Right cardiac atrium (tissue), 5 donors: ENCODE data around the gene PTPN11. TPM values are rescaled to one million over a fixed set of nuclear protein-coding genes. Genes with fewer than 3 reads are reported as not detected.
A peak's percentile ranks its signal among the peaks of the same experiment; 100 is the strongest.
"Not testable (repeated sequence)": the region's sequence is repeated elsewhere in the genome, so short reads cannot be mapped to it uniquely, and the experiment has no call there.

Experiments
- ATAC-seq, 2 donors: fragments of 200-7000 bp; cut with Tn5 transposase; one replicate each; pipeline versions ENCODE4 v1.8.0 to v1.9.1; 2020; ENCODE audit warnings: moderate library complexity in 2 of 2, mild to moderate bottlenecking in 1 of 2
- DNase-seq, 3 donors: peaks; one replicate each; pipeline ENCODE4 v3.0.0-alpha.2; 2020
- H3K27ac ChIP-seq: one replicate; pipeline ENCODE4 v1.5.1; 2013; ENCODE audit warnings: mild to moderate bottlenecking, low read length, control low read depth, moderate library complexity
- H3K27me3 ChIP-seq: one replicate; pipeline ENCODE4 v1.6.1; 2013; ENCODE audit not compliant: control insufficient read depth, insufficient read depth
- H3K4me1 ChIP-seq: one replicate; pipeline ENCODE4 v1.6.1; 2013; ENCODE audit warnings: low read length; ENCODE audit not compliant: control insufficient read depth, insufficient read depth
- H3K4me3 ChIP-seq: one replicate; pipeline ENCODE4 v1.5.1; 2013; ENCODE audit warnings: low read length, control low read depth
- H3K9me3 ChIP-seq: one replicate; pipeline ENCODE4 v1.6.1; 2013; ENCODE audit warnings: low read length; ENCODE audit not compliant: control insufficient read depth
- WGBS: extraction: QIAGEN DNeasy Blood & Tissue Kit; methylation state at CpG from one replicate; pipeline ENCODE4 v1.1.7; 2013; 5-methylcytosine and 5-hydroxymethylcytosine counted together
- intact Hi-C, 4 donors: fragments of 100-400 bp; cut with DNase I; formaldehyde crosslinking; loops; one replicate each; pipeline versions ENCODE4 v1.11.0 to v1.14.0; 2022 to 2023
- polyA plus RNA-seq: library from polyadenylated mRNA; stranded (reverse); fragments of 200-250 nt; gene quantifications from one replicate; pipeline ENCODE4 v1.2.3, GENCODE V29; 2013
- total RNA-seq, 4 donors: library from RNA; stranded (reverse); fragmentation: NEBNext Ultra II Directional; extraction: Animal tissue kit (Norgen Biotek cat#: 25700); gene quantifications; one replicate each; pipeline ENCODE4 v1.2.1, GENCODE V29; 2021
- donor health status: healthy with polysubstance abuse.
- donor health status: DM: no; HTN: yes; CAD: no.
- donor health status: DM: no; HTN: no; CAD: no.
- donor health status: DM: no; HTN: yes; CAD: no; lungs with severe emphysema.
- donor health status: DM: yes; HTN: yes; CAD: no.

Gene PTPN11
- total and polyA plus RNA-seq, 5 donors = 31.2 to 120 (median 98.2) TPM

DNA sequence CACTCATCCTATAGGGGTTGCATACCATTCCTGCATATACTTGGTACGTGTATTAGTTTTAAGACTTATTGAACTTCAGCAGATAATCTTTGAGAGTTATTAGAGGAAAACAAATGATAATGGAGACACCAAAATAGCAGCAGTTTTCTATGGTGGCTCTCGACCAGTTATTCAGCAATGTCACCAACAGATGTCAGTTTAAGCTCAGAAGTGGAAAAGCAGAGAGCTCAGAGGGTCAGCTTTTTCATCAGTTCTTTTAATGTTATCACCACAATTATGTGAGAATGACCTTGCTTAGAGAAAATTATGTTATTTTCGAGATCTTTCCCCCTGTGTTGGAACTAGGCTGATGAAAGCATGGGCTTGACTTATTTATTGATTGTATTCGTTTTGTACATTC lies 32.0 kb downstream of the PTPN11 start:
- Histone ChIP-seq H3K4me1 (no peaks in the 10 kb centered on the region), H3K4me3 (no peak overlapping the region), H3K27me3 (no peaks in the 10 kb centered on the region), H3K9me3 (no peaks in the 10 kb centered on the region), H3K27ac (no peak overlapping the region)
- 77% methylated on average over 4 of the region's 4 CpGs for WGBS
- ATAC-seq (no peak), DNase-seq (no peak)
- intact Hi-C loops = no loop called here

DNA sequence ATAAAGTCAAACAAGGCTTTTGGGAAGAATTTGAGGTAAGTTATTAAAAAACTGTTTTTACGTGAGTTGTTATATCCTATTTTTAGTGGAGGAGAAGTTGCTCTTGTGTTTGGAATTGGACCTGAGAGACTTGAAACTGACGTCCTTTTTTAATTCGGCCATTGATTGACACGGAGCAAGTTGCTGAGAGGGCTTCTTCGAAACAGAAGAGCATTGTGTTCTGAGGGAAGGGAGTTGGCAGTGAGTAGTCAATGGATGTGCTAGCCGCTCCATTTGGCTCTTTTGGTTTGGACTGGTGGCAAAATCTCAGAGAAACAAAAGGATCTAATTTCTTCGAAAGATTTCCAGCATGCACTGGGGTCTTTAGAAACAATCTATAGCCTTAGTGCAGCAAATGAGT lies 37.3 kb downstream of the PTPN11 start:
- H3K27me3 ChIP-seq = no peaks in the 10 kb centered on the region
- no peak overlapping the region for H3K27ac ChIP-seq
- ATAC-seq (no peak), DNase-seq (no peak)
- no peaks in the 10 kb centered on the region for H3K9me3 ChIP-seq
- no peak overlapping the region for H3K4me3 ChIP-seq
- H3K4me1 ChIP-seq = no peaks in the 10 kb centered on the region
- intact Hi-C loops = no loop called here
- 89% methylated on average over 7 of the region's 7 CpGs for WGBS

DNA sequence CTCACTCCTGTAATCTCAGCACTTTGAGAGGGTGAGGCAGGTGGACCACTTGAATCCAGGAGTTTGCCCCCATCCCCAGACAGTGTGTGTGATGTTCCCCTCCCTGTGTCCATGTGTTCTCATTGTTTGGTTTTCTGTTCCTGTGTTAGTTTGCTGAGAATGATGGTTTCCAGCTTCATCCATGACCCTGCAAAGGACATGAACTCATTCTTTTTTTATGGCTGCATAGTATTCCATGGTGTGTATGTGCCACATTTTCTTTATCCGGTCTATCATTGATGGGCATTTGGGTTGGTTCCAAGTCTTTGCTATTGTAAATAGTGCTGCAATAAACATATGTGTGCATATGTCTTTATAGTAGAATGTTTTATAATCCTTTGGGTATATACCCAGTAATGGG lies 38.4 kb downstream of the PTPN11 start:
- intact Hi-C loops, H3K9me3 ChIP-seq, ATAC-seq, DNase-seq, H3K27me3 ChIP-seq, H3K4me3 ChIP-seq, H3K27ac ChIP-seq, H3K4me1 ChIP-seq: not testable (repeated sequence)
- 96% methylated on average over 1 of the region's 1 CpG for WGBS

GRCh38 chr12:112458330-112458729 lies 39.6 kb downstream of the PTPN11 start:
- 96% methylated on average over 4 of the region's 4 CpGs for WGBS
- DNase-seq (no peak), ATAC-seq (no peak)
- Histone ChIP-seq H3K27ac (no peak overlapping the region), H3K9me3 (no peaks in the 10 kb centered on the region), H3K4me1 (no peaks in the 10 kb centered on the region), H3K4me3 (no peak overlapping the region), H3K27me3 (no peaks in the 10 kb centered on the region)
- intact Hi-C loops = no loop called here

DNA sequence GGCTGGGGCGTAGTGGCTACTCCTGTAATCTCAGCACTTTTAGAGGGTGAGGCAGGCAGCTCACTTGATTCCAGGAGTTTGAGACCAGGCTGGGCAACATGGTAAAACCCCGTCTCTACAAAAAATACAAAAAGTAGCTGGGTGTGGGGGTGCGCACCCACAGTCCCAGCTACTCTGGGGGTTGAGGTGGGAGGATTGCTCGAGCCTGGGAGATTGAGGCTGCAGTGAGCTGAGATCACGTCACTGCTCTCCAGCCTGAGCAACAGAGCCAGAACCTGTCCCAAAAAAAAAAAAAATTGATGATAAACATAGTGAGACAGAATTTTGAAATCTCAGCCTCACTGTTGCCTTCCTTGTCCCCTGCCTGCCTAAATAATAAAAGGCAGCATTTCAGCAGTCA lies 40.0 kb downstream of the PTPN11 start:
- Histone ChIP-seq H3K27me3 (no peaks in the 10 kb centered on the region), H3K9me3 (no peaks in the 10 kb centered on the region), H3K4me1 (no peaks in the 10 kb centered on the region), H3K4me3 (no peak overlapping the region), H3K27ac (no peak overlapping the region)
- ATAC-seq (no peak), DNase-seq (no peak)
- WGBS = 94% methylated on average over 5 of the region's 5 CpGs
- intact Hi-C loops = no loop called here

DNA sequence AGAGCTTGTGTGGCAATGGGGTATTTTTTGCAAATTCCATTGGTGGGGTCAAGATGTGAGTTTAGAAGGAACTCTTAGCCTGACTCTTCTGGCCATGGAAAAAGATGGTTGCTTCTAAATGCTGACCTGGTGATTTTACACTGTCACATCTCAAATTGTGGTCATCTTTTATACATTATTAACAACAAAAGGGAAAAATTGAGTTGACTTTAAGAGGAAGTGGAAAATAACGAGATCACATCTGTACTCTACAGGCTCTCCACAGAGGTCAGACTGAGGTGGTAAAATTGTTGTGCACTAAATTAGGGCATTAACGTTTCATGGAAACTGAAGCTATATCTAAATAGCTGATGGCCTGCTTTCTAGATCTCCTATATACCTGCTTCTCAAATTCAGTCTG lies 44.7 kb downstream of the PTPN11 start:
- no peak overlapping the region for H3K4me3 ChIP-seq
- intact Hi-C loops = no loop called here
- no peak for ATAC-seq
- 59% methylated on average over 2 of the region's 2 CpGs for WGBS
- H3K27ac ChIP-seq = no peak overlapping the region
- H3K27me3 ChIP-seq = no peaks in the 10 kb centered on the region
- H3K4me1 ChIP-seq = no peaks in the 10 kb centered on the region
- no peak for DNase-seq
- no peaks in the 10 kb centered on the region for H3K9me3 ChIP-seq

GRCh38 chr12:112464605-112465004 lies 45.9 kb downstream of the PTPN11 start:
- H3K9me3 ChIP-seq = no peaks in the 10 kb centered on the region
- no peaks in the 10 kb centered on the region for H3K27me3 ChIP-seq
- intact Hi-C loops = no loop called here
- no peak overlapping the region for H3K4me3 ChIP-seq
- ATAC-seq (no peak), DNase-seq (no peak)
- H3K4me1 ChIP-seq = no peaks in the 10 kb centered on the region
- no peak overlapping the region for H3K27ac ChIP-seq

- Histone ChIP-seq H3K27me3 (no peaks in the 10 kb centered on the region), H3K9me3 (no peaks in the 10 kb centered on the region), H3K4me3 (no peak overlapping the region), H3K4me1 (no peaks in the 10 kb centered on the region), H3K27ac (no peak overlapping the region)
- intact Hi-C loops = no loop called here
- ATAC-seq (peak in 1 of 2 donors; percentile 9), DNase-seq (no peak)
These were observed 47.3 kb downstream of the PTPN11 start for GRCh38 chr12:112466011-112466422.

DNA sequence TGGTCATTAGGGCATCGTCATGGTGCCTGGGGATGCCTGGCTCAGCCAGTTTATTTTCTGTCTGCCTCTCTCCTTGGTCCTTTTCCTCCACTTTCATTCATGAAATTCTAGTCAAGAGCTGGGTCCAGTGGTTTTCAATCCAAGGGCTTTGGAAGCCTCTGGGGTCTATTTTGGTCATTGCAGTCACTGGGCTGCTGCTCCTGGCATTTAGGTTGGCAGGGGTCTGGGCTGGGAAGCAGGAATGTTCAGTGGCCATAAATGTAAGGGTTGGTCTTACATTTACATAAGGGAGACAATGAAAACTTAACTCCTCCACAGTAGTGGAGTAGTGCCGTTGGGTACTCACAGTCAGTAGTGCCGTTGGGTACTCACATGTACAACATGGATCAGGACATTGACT lies 48.1 kb downstream of the PTPN11 start:
- no peak overlapping the region for H3K4me3 ChIP-seq
- 95% methylated on average over 3 of the region's 3 CpGs for WGBS
- H3K27me3 ChIP-seq = no peaks in the 10 kb centered on the region
- intact Hi-C loops = no loop called here
- peak overlapping the region; percentile 17 for H3K27ac ChIP-seq
- no peaks in the 10 kb centered on the region for H3K9me3 ChIP-seq
- no peak for ATAC-seq
- no peaks in the 10 kb centered on the region for H3K4me1 ChIP-seq
- no peak for DNase-seq

DNA sequence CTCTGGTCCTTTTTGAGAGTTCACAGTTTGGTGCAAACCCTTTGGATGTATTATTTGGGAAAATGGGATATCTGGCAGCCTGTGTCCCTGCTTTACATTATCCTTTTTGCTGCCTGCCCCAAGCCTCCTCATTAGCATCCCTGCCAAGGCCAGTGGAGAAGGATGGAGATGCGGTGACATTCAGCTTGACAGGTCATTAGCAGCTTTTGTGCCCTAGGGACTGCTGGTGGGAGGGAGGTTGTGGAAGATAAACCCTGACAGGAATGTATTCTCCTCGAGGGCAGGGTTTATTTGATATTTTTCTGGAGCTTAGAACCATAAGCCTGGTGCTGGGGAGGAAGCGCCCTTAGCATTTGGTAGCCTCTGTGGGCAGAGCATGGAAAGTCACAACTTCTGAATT lies 49.3 kb downstream of the PTPN11 start:
- intact Hi-C loops = no loop called here
- no peak overlapping the region for H3K4me3 ChIP-seq
- no peaks in the 10 kb centered on the region for H3K9me3 ChIP-seq
- H3K27ac ChIP-seq = no peak overlapping the region
- 73% methylated on average over 3 of the region's 3 CpGs for WGBS
- no peaks in the 10 kb centered on the region for H3K27me3 ChIP-seq
- H3K4me1 ChIP-seq = no peaks in the 10 kb centered on the region
- DNase-seq = no peak
- no peak for ATAC-seq

DNA sequence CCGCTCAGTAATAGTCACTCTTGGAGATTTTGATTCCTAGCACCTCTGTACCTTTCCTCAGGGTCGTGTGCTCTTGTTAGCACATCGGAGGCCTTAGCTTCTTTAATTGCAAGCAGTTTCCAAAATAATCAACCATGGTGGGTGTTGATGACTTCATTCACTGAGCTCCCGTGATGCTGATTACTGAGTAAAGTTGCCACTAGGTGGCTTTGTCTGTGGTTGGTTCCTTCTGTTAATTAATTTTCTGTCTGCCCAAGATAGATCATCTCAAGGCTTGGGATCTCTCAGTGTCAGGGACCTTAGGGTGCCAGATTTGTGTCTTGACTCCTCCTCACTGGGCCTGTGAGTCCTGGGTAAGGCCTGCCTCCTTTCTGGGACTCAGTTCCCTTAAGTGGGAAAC lies 54.3 kb downstream of the PTPN11 start:
- no peak for DNase-seq
- 80% methylated on average over 4 of the region's 4 CpGs for WGBS
- no peak overlapping the region for H3K27ac ChIP-seq
- no peaks in the 10 kb centered on the region for H3K27me3 ChIP-seq
- no peak overlapping the region for H3K4me3 ChIP-seq
- H3K9me3 ChIP-seq = no peaks in the 10 kb centered on the region
- no peak for ATAC-seq
- no peaks in the 10 kb centered on the region for H3K4me1 ChIP-seq
- intact Hi-C loops = no loop called here

- no peak overlapping the region for H3K27ac ChIP-seq
- no peak overlapping the region for H3K4me3 ChIP-seq
- WGBS = 100% methylated on average over 1 of the region's 1 CpG
- no peaks in the 10 kb centered on the region for H3K9me3 ChIP-seq
- H3K4me1 ChIP-seq = no peaks in the 10 kb centered on the region
- H3K27me3 ChIP-seq = no peaks in the 10 kb centered on the region
- ATAC-seq (no peak), DNase-seq (no peak)
- intact Hi-C loops = no loop called here
These were observed 60.7 kb downstream of the PTPN11 start for GRCh38 chr12:112479413-112479812.
